Stomach smooth muscle (tissue), 2 donors: Measurements from ENCODE around the gene SEMA5B.

ENCODE experiments used
- H3K27ac ChIP-seq: one replicate; pipeline ENCODE4 v1.7.0; 2013; ENCODE audit warnings: mild to moderate bottlenecking, low read length, inconsistent platforms
- H3K27me3 ChIP-seq, 2 donors: one replicate each; pipeline ENCODE4 v1.7.0; 2013; ENCODE audit warnings: low read length in 2 of 2; ENCODE audit not compliant: insufficient read depth in 2 of 2, control insufficient read depth in 1 of 2
- H3K36me3 ChIP-seq, 2 donors: one replicate each; pipeline ENCODE4 v1.7.0; 2013; ENCODE audit warnings: low read length in 2 of 2; ENCODE audit not compliant: control insufficient read depth in 2 of 2, insufficient read depth in 2 of 2
- H3K4me1 ChIP-seq: one replicate; pipeline ENCODE4 v1.7.0; 2013; ENCODE audit warnings: low read length; ENCODE audit not compliant: control insufficient read depth, insufficient read depth
- H3K4me3 ChIP-seq, 2 donors: one replicate each; pipeline ENCODE4 v1.7.0; 2013; ENCODE audit warnings: low read length in 2 of 2
- H3K9ac ChIP-seq, 2 donors: one replicate each; pipeline ENCODE4 v1.7.0; 2013; ENCODE audit warnings: low read length in 2 of 2, mild to moderate bottlenecking in 1 of 2
- H3K9me3 ChIP-seq, 2 donors: one replicate each; pipeline ENCODE4 v1.7.0; 2013; ENCODE audit warnings: low read length in 2 of 2; ENCODE audit not compliant: control insufficient read depth in 2 of 2
- donor health status: healthy.
- donor health status: Pancreatic carcinoma.

SEMA5B gene

DNA sequence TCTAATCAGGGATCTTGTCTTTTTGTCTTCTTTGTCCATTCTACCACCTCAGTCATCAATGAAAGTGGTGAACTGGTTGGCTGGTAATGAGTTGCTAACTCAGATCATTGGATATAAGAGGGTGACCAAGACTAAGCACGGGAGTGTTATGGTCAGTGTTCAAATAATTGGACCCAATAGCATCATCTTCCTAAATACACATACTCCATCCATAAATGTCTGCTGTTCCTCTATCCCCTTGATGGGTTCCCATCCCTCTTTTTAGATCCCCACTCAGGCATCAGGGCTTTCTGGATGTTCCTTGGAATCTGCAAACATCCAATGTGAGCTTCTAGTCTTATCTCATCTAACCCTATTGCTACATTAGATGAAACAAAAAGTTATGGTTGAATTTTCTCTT lies 3.5 kb downstream of the SEMA5B start:
- H3K36me3 ChIP-seq, result no peaks in the 10 kb centered on the region
- peaks cover 21% of the 10 kb centered on the region for H3K4me1 ChIP-seq
- peaks cover 25 to 34% of the 10 kb centered on the region in 2 donors for H3K27me3 ChIP-seq
- no peak overlapping the region for H3K9ac ChIP-seq
- no peak overlapping the region for H3K27ac ChIP-seq
- H3K9me3 ChIP-seq, result no peaks in the 10 kb centered on the region
- H3K4me3 ChIP-seq, result no peak overlapping the region

DNA sequence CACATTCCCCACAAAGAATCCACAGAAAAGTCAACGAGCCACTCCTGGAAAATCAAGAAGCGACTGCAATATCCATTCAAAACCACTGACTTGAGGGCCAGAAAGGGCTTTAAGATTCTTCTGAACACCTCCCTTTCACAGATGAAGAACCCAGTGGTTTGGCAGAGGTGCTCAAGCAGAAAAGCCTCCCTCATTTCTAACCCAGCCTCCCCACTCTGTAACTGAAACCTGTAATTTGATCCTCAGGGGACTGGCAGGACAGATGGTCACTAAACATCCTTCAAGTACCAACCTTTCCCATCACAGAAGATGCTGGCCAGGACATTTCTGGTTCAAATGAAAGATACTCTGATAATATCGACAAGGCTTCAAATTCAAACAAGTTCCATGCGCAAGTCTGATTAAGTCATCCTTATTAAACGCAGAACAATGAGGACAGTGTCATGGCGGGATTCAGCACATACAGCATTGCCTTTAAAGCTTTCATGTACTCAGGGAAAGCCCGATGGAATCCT lies 5.5 kb downstream of the SEMA5B start:
- Histone ChIP-seq H3K9ac (no peak overlapping the region), H3K4me1 (peaks cover 6% of the 10 kb centered on the region), H3K4me3 (no peak overlapping the region), H3K36me3 (no peaks in the 10 kb centered on the region), H3K27me3 (peaks cover 17 to 18% of the 10 kb centered on the region in 2 donors), H3K27ac (no peak overlapping the region), H3K9me3 (no peaks in the 10 kb centered on the region)

DNA sequence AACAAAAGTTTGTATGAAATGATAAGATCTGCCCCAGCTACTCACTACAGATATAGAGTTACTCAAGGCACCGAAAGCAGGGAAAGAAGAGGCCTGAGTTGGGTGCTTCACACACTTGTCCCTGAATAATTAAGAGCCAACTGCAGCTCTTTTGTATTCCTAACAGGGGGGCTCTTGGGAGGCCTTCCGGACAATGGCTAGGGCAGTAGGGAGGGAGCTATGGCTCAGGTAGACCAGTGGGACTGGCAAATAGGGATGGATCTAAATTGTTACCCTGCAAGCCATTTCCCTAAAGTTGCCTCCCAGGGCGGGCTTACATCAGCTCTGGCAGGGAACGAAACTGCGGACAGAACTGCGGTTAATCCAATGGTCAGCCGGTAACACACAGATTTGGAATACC lies 6.2 kb downstream of the SEMA5B start:
- no peaks in the 10 kb centered on the region for H3K36me3 ChIP-seq
- no peaks in the 10 kb centered on the region for H3K4me1 ChIP-seq
- H3K9me3 ChIP-seq, result no peaks in the 10 kb centered on the region
- no peak overlapping the region for H3K9ac ChIP-seq
- H3K27ac ChIP-seq, result no peak overlapping the region
- H3K27me3 ChIP-seq, result peaks cover 11% of the 10 kb centered on the region in 2 donors
- H3K4me3 ChIP-seq, result no peak overlapping the region

DNA sequence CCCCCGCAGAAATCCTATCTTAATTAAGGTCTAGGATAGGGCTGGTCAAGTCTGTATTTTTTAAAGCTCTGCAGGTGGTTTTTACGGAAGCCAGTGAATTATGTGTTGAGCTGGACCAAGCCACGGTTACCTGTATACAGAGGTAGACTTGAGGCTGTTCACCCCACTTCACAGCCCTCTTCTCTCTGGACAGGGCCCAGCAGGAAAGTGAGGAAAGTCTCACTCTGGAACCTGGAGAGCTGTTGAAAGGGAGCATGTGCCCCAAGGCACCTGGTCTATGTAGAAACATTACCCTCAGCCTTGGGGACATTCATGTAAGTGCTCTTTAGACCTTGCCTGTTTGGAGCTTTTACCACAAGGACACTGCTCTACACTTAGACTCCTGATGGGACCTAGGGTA lies 6.9 kb downstream of the SEMA5B start:
- Histone ChIP-seq H3K9me3 (no peaks in the 10 kb centered on the region), H3K36me3 (no peaks in the 10 kb centered on the region), H3K9ac (no peak overlapping the region), H3K27ac (no peak overlapping the region), H3K27me3 (peaks cover 7% of the 10 kb centered on the region in 2 donors), H3K4me3 (no peak overlapping the region), H3K4me1 (no peaks in the 10 kb centered on the region)

DNA sequence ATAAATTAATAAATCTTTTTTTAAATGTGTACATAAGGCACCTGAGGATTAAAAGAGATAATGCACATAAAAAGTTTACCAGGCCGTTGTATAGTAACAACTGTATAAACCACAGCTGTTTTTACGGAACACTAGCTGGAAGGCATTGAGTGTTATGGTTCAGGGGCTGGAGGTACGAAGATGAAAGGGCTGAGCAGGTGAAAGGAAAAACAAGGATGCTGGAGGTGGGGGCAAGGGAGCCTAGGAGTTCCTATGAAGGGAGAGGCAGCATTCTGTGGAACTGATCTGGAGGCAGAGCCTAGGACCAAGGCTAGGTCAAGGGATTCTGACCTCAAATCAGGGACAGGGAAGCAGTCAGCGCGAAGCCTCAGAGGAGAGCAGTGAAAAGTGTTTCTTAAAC lies 8.0 kb downstream of the SEMA5B start:
- H3K27me3 ChIP-seq, result no peaks in the 10 kb centered on the region
- H3K36me3 ChIP-seq, result no peaks in the 10 kb centered on the region
- H3K4me3 ChIP-seq, result no peak overlapping the region

DNA sequence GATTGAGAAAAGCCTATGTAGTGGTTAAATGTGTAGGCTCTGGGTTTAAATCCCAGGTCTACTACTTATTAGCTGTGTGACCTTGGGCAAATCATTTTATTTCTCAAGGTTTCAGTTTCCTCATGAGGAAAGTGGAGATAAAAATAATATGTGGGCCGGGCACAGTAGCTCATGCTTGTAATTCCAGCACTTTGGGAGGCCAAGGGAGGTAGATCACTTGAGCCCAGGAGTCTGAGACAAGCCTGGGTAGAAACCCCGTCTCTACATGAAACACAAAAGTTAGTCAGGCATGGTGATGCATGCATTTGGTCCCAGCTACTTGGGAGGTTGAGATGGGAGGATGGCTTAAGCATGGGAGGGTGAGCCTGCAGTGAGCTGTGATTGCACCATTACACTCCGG lies 8.4 kb downstream of the SEMA5B start:
- no peak overlapping the region for H3K9ac ChIP-seq
- H3K4me3 ChIP-seq, result no peak overlapping the region
- no peak overlapping the region for H3K27ac ChIP-seq
- no peaks in the 10 kb centered on the region for H3K27me3 ChIP-seq
- H3K36me3 ChIP-seq, result no peaks in the 10 kb centered on the region
- no peaks in the 10 kb centered on the region for H3K9me3 ChIP-seq
- H3K4me1 ChIP-seq, result no peaks in the 10 kb centered on the region

More for the DNA sequence above, 8.0 kb downstream of the SEMA5B start:
- Histone ChIP-seq H3K9me3 (no peaks in the 10 kb centered on the region), H3K27ac (no peak overlapping the region), H3K9ac (no peak overlapping the region), H3K4me1 (no peaks in the 10 kb centered on the region)

DNA sequence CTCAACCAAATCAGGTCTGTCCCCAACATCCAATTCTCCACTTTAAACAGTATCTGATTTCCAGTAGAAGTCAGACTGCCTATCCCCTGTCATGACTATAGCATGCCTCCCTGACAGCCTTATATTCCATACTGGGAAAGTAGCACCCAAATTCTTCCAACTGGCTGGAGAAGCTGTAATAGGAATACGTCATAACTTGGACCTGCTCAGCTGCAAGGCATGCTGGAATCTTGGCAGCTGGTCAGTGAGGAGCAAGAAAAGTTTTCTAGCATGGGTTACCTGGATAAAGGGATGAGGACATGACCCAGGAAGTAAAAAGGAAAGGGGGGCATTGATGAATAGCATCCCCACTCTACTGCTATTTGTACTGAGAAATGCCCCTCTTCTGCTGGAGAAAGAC lies 8.9 kb downstream of the SEMA5B start:
- no peaks in the 10 kb centered on the region for H3K9me3 ChIP-seq
- H3K4me1 ChIP-seq, result no peaks in the 10 kb centered on the region
- no peaks in the 10 kb centered on the region for H3K27me3 ChIP-seq

DNA sequence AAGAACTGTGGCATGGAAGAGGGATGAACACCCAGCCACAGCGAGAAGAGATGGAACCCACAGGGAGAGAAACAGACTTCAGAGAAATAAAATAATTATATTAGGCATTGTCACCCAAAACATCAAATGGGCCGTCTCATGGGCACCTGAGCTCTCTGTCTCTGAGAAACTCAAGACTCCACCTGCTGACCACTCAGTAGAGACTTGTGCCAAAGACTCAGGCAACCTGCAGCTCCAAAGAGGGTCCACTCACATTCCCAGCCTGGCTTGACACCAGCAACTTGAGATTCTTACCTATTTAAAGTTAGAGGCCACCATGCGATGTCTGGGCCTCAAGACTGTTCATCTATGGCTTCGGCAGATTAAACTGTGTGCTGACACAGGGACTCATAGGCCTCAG lies 12.0 kb downstream of the SEMA5B start:
- Histone ChIP-seq H3K9ac (no peak overlapping the region), H3K9me3 (no peaks in the 10 kb centered on the region), H3K27ac (no peak overlapping the region), H3K27me3 (no peaks in the 10 kb centered on the region), H3K4me3 (no peak overlapping the region), H3K4me1 (no peaks in the 10 kb centered on the region), H3K36me3 (no peaks in the 10 kb centered on the region)

More for the DNA sequence above, 8.9 kb downstream of the SEMA5B start:
- Histone ChIP-seq H3K9ac (no peak overlapping the region), H3K4me3 (no peak overlapping the region), H3K27ac (no peak overlapping the region), H3K36me3 (no peaks in the 10 kb centered on the region)

DNA sequence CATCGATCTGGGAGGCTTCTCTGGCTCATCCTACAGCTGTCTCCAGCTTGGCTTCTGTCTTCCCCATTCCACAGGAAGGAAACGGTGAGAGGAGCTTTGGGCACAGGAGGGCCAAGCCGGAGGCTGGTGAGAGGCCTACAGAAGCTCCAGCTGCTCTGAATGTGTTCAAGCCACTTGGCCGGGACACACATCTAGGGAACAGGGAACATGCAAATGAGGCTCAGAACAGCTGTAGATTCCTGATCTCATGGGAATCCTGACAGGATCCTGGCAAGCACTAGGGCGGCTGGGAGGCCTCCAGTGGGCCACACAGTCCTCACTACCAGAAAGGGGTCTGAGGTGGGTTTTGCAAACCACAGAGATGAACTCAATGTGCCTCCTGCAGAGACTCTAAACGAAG lies 13.7 kb downstream of the SEMA5B start:
- no peak overlapping the region for H3K27ac ChIP-seq
- H3K27me3 ChIP-seq, result no peaks in the 10 kb centered on the region
- H3K36me3 ChIP-seq, result no peaks in the 10 kb centered on the region
- H3K4me1 ChIP-seq, result no peaks in the 10 kb centered on the region
- no peaks in the 10 kb centered on the region for H3K9me3 ChIP-seq
- no peak overlapping the region for H3K9ac ChIP-seq
- H3K4me3 ChIP-seq, result no peak overlapping the region

DNA sequence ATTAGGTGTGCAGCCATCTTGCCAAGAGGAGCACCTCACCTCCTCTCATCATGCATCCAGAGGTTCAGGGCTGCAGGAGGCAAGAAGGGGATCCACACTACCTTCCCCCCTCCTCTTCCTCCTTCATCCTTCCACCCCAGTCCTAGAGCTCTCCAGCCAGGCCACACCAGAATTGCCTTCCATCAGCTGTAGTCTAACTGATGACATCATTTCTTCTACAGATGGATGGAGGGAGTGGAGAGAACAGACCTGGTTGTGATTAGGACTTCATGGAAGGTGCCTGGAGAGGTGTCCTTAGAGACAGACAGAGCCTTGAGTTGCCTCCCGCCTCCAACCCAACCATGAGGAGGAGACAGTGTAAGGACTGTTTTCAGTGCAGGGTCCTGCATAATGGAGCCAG lies 14.9 kb downstream of the SEMA5B start:
- H3K4me1 ChIP-seq, result no peaks in the 10 kb centered on the region
- no peak overlapping the region for H3K9ac ChIP-seq
- no peaks in the 10 kb centered on the region for H3K27me3 ChIP-seq
- no peaks in the 10 kb centered on the region for H3K9me3 ChIP-seq
- no peaks in the 10 kb centered on the region for H3K36me3 ChIP-seq
- H3K4me3 ChIP-seq, result no peak overlapping the region
- no peak overlapping the region for H3K27ac ChIP-seq

DNA sequence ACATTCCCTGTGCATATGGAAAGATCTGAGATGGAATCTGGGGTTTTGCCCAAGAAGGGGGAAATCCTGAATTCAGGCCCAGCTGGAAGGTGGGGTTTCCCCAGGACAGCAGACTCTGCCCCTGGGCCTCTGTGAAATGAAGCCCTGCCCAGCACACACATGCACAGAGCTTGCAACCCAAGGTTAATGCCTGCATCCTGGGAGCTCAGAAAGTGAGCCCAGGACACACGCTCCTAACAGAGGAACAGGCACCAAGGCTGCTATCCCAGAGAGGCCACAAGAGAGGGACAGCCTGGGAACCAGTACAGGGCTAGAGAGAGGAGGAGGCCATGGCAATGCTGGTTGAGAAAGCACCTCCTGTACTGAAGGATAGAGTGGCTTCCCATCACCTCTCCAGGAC lies 16.1 kb downstream of the SEMA5B start:
- no peaks in the 10 kb centered on the region for H3K9me3 ChIP-seq
- no peak overlapping the region for H3K27ac ChIP-seq
- H3K4me1 ChIP-seq, result no peaks in the 10 kb centered on the region
- H3K4me3 ChIP-seq, result no peak overlapping the region
- H3K36me3 ChIP-seq, result no peaks in the 10 kb centered on the region
- H3K27me3 ChIP-seq, result no peaks in the 10 kb centered on the region
- H3K9ac ChIP-seq, result no peak overlapping the region
